ENCODE data around the gene MYO3B.

DNA sequence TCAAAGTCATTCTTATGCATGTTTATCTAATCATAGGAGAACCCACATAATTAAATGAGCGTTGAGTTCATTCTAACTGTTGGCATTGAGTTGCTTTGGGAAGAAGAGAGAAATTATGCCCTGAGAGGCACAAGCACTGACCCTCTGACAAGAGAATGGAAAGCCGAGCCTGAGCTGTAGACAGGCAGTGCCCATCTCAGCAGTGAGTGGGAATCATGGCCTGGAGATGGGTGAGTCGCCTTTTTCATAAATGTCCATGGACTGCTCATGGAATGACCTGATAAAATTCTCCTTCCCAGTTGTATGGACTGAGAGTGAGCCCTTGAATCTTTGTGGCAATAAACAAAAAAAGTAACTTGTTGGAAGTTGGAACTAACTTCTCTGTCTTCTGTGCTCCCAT, 21.4 kb upstream of the MYO3B start:
- TF ChIP-seq, protein P1, sequence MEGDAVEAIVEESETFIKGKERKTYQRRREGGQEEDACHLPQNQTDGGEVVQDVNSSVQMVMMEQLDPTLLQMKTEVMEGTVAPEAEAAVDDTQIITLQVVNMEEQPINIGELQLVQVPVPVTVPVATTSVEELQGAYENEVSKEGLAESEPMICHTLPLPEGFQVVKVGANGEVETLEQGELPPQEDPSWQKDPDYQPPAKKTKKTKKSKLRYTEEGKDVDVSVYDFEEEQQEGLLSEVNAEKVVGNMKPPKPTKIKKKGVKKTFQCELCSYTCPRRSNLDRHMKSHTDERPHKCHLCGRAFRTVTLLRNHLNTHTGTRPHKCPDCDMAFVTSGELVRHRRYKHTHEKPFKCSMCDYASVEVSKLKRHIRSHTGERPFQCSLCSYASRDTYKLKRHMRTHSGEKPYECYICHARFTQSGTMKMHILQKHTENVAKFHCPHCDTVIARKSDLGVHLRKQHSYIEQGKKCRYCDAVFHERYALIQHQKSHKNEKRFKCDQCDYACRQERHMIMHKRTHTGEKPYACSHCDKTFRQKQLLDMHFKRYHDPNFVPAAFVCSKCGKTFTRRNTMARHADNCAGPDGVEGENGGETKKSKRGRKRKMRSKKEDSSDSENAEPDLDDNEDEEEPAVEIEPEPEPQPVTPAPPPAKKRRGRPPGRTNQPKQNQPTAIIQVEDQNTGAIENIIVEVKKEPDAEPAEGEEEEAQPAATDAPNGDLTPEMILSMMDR (IDR thresholded peaks at IDR 0.05; ENCODE audit: low read length), result no peak
- no peak for TF ChIP-seq EZH2phosphoT487 (IDR thresholded peaks at IDR 0.05; ENCODE audit: low read length)
